NCI-H1105 treated with DMSO at 0.1 percent for 48 hours (cell line): Measurements from ENCODE around the gene BRINP3.
A peak's percentile ranks its signal among the peaks of the same experiment; 100 is the strongest.

Experiments used
- DNase-seq: peaks from one replicate; lab custom pipeline; 2025; lab: John Stamatoyannopoulos, UW

The BRINP3 gene

GRCh38 chr1:190452272-190452848, 25.3 kb downstream of the BRINP3 start:
- DNase-seq, result no peak

- no peak for DNase-seq
These were observed 33.2 kb downstream of the BRINP3 start for GRCh38 chr1:190444464-190444863.

GRCh38 chr1:190439447-190439846, 38.2 kb downstream of the BRINP3 start:
- DNase-seq, result no peak

- DNase-seq, result peak; percentile 13
These were observed 41.0 kb downstream of the BRINP3 start for GRCh38 chr1:190436615-190437014.

GRCh38 chr1:190429932-190430331, 47.7 kb downstream of the BRINP3 start:
- no peak for DNase-seq

GRCh38 chr1:190429141-190429540, 48.5 kb downstream of the BRINP3 start:
- DNase-seq, result no peak

- no peak for DNase-seq
These were observed 61.4 kb downstream of the BRINP3 start for GRCh38 chr1:190416239-190416638.

- no peak for DNase-seq
These were observed 64.5 kb downstream of the BRINP3 start for GRCh38 chr1:190413142-190413541.

GRCh38 chr1:190403402-190403801, 74.3 kb downstream of the BRINP3 start:
- DNase-seq, result no peak

- no peak for DNase-seq
These were observed 78.4 kb downstream of the BRINP3 start for GRCh38 chr1:190399233-190399632.

- no peak for DNase-seq
These were observed 86.1 kb downstream of the BRINP3 start for GRCh38 chr1:190391582-190391981.

- DNase-seq, result no peak
These were observed 99.7 kb downstream of the BRINP3 start for GRCh38 chr1:190377991-190378390.

- DNase-seq, result no peak
These were observed 100.4 kb downstream of the BRINP3 start for GRCh38 chr1:190377294-190377693.

- no peak for DNase-seq
These were observed 101.6 kb downstream of the BRINP3 start for GRCh38 chr1:190376044-190376443.

- no peak for DNase-seq
These were observed 103.8 kb downstream of the BRINP3 start for GRCh38 chr1:190373705-190374336.

- DNase-seq, result no peak
These were observed 110.5 kb downstream of the BRINP3 start for GRCh38 chr1:190367200-190367599.

GRCh38 chr1:190365283-190365682, 112.4 kb downstream of the BRINP3 start:
- no peak for DNase-seq

- DNase-seq, result no peak
These were observed 124.0 kb downstream of the BRINP3 start for GRCh38 chr1:190353538-190354101.

- no peak for DNase-seq
These were observed 133.2 kb downstream of the BRINP3 start for GRCh38 chr1:190344454-190344853.

GRCh38 chr1:190338829-190339228, 138.8 kb downstream of the BRINP3 start:
- no peak for DNase-seq

- DNase-seq, result no peak
These were observed 148.8 kb downstream of the BRINP3 start for GRCh38 chr1:190328871-190329270.

- DNase-seq, result no peak
These were observed 149.3 kb downstream of the BRINP3 start for GRCh38 chr1:190328361-190328760.

- no peak for DNase-seq
These were observed 150.4 kb downstream of the BRINP3 start for GRCh38 chr1:190327271-190327670.

- DNase-seq, result no peak
These were observed 154.1 kb downstream of the BRINP3 start for GRCh38 chr1:190323530-190323929.
